GM19351 (cell line): ENCODE data around the gene SRI.
"Not testable (repeated sequence)": the region's sequence is repeated elsewhere in the genome, so short reads cannot be mapped to it uniquely, and the experiment has no call there.

Experiments used
- ATAC-seq: cut with Tn5 transposase; IDR thresholded peaks from one replicate; pipeline ENCODE4 v1.9.1; 2021; ENCODE audit warnings: mild to moderate bottlenecking, moderate library complexity; ENCODE audit not compliant: unreplicated experiment

Gene SRI

GRCh38 chr7:88219781-88220747 lies at the start of gene SRI:
Gene SRI, minus strand, starts transcription at chr7:88220038. Its CDS starts 12 bp downstream, at chr7:88220026.
- ATAC-seq = peak; percentile 66

- no peak for ATAC-seq
Measured at GRCh38 chr7:88269586-88269985, 49.7 kb upstream of the SRI start.

- no peak for ATAC-seq
Measured at GRCh38 chr7:88268858-88269257, 49.0 kb upstream of the SRI start.

- no peak for ATAC-seq
Measured at GRCh38 chr7:88268051-88268450, 48.2 kb upstream of the SRI start.

- ATAC-seq = no peak
Measured at GRCh38 chr7:88267421-88267820, 47.6 kb upstream of the SRI start.

GRCh38 chr7:88264987-88265386 lies 45.1 kb upstream of the SRI start:
- ATAC-seq = not testable (repeated sequence)

GRCh38 chr7:88262562-88262961 lies 42.7 kb upstream of the SRI start:
- no peak for ATAC-seq

- no peak for ATAC-seq
Measured at GRCh38 chr7:88260719-88261118, 40.9 kb upstream of the SRI start.

- ATAC-seq = no peak
Measured at GRCh38 chr7:88259656-88260380, 40.0 kb upstream of the SRI start.

- ATAC-seq = not testable (repeated sequence)
Measured at GRCh38 chr7:88258296-88258695, 38.5 kb upstream of the SRI start.

GRCh38 chr7:88256906-88257305 lies 37.1 kb upstream of the SRI start:
- ATAC-seq = no peak

GRCh38 chr7:88254721-88255424 lies 35.0 kb upstream of the SRI start:
- no peak for ATAC-seq

GRCh38 chr7:88253640-88254039 lies 33.8 kb upstream of the SRI start:
- ATAC-seq = no peak

- no peak for ATAC-seq
Measured at GRCh38 chr7:88244258-88244657, 24.4 kb upstream of the SRI start.

- ATAC-seq = peak; percentile 84
Measured at GRCh38 chr7:88243345-88243909, 23.6 kb upstream of the SRI start.

- no peak for ATAC-seq
Measured at GRCh38 chr7:88239852-88240251, 20.0 kb upstream of the SRI start.

GRCh38 chr7:88233828-88234227 lies 14.0 kb upstream of the SRI start:
- ATAC-seq = no peak

- ATAC-seq = no peak
Measured at GRCh38 chr7:88230646-88231045, 10.8 kb upstream of the SRI start.

- no peak for ATAC-seq
Measured at GRCh38 chr7:88229302-88229995, 9.6 kb upstream of the SRI start.

- ATAC-seq = no peak
Measured at GRCh38 chr7:88226886-88227516, 7.2 kb upstream of the SRI start.
